ENCODE measurements around the gene CLIP3. TPM values are rescaled to one million over a fixed set of nuclear protein-coding genes. Genes with fewer than 3 reads are reported as not detected.

The CLIP3 gene
- total and polyA plus RNA-seq, 9 of the 15 experiments (the other 6 are each of a cell fraction or from before 2014, with no cell fraction given): 0.01 to 0.50 (median 0.15) TPM; not detected in 1

GRCh38 chr19:36054733-36055686, 22.3 kb upstream of the CLIP3 start, which contains the start of gene WDR62 (continued):
- TF ChIP-seq RREB1 (CRISPR knock-in tag; IDR thresholded peaks at IDR 0.05) (no peak), MNT (conservative IDR thresholded peaks at IDR 0.05) (peak in 1 of 2 experiments; percentile 56; a peak in 1 of 4 replicates), ZFPM2 (CRISPR knock-in tag; IDR thresholded peaks at IDR 0.05) (no peak), SREBF1 (IDR thresholded peaks at IDR 0.05; ENCODE audit: borderline replicate concordance, low read depth, low read length) (no peak), DDX20 (tag; IDR thresholded peaks at IDR 0.05; ENCODE audit: low read depth) (no peak), ZBTB1 (CRISPR knock-in tag; IDR thresholded peaks at IDR 0.05; ENCODE audit: borderline replicate concordance, low read depth) (no peak), RB1 (IDR thresholded peaks at IDR 0.05; ENCODE audit: low read depth) (peak; percentile 46; the same call in 1 of the 2 replicates), CC2D1A (IDR thresholded peaks at IDR 0.05) (no peak), PURB (CRISPR knock-in tag; IDR thresholded peaks at IDR 0.05; ENCODE audit: low read depth) (no peak), ZBED1 (IDR thresholded peaks at IDR 0.05) (no peak; the same call in 1 of the 2 replicates), EHMT2 (IDR thresholded peaks at IDR 0.05) (no peak), USF1 (CRISPR knock-in tag; IDR thresholded peaks at IDR 0.05) (no peak), EZH2 (IDR thresholded peaks at IDR 0.05; ENCODE audit: borderline replicate concordance, low read depth, low read length) (no peak), HMGXB4 (CRISPR knock-in tag; IDR thresholded peaks at IDR 0.05) (0 out of 2 replicates have a peak, but pooled peaks have one; percentile 68), RFX1 (IDR thresholded peaks at IDR 0.05) (no peak), POLR2AphosphoS5 (IDR thresholded peaks at IDR 0.05; ENCODE audit: control insufficient read depth, insufficient read depth, low read depth, low read length) (peak; percentile 43; the same call in 1 of the 2 replicates)

Data from K562 (cell line).